VCaP (cell line): ENCODE measurements around the gene PHLDB2.
A peak's percentile ranks its signal among the peaks of the same experiment; 100 is the strongest.

Experiments used
- H3K27ac ChIP-seq: fragments of 450-650 bp; 2 replicates; pipeline ENCODE4 v1.5.1; 2017
- TF ChIP-seq, protein P1 (sequence below): fragments of 450-650 bp; conservative IDR thresholded peaks from 2 replicates; pipeline ENCODE4 v1.5.1; 2017; ENCODE audit warnings: mild to moderate bottlenecking, moderate library complexity

Gene PHLDB2

GRCh38 chr3:111971533-111972130 lies 112.6 kb downstream of the PHLDB2 start:
- H3K27ac ChIP-seq = no peak overlapping the region
- TF ChIP-seq, protein P1, sequence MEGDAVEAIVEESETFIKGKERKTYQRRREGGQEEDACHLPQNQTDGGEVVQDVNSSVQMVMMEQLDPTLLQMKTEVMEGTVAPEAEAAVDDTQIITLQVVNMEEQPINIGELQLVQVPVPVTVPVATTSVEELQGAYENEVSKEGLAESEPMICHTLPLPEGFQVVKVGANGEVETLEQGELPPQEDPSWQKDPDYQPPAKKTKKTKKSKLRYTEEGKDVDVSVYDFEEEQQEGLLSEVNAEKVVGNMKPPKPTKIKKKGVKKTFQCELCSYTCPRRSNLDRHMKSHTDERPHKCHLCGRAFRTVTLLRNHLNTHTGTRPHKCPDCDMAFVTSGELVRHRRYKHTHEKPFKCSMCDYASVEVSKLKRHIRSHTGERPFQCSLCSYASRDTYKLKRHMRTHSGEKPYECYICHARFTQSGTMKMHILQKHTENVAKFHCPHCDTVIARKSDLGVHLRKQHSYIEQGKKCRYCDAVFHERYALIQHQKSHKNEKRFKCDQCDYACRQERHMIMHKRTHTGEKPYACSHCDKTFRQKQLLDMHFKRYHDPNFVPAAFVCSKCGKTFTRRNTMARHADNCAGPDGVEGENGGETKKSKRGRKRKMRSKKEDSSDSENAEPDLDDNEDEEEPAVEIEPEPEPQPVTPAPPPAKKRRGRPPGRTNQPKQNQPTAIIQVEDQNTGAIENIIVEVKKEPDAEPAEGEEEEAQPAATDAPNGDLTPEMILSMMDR = no peak

DNA sequence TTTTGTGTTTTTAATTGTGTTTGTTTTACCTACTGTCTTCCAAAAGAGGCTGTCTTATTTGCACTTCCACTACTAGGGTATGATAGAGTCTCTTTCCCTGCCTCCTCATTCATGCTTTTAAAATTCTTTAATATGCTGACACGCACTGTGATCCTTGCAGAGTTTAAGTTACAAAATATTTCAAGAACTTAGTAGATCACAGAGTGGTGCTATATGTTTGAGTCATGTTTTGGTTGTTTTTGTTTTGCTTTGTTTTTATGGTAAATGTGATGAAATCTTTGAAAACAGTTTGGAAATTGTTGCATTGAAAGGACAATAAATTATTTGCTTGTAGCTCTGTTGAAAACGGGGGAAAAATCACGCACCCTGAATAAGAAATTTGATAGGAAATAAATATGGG lies 113.8 kb downstream of the PHLDB2 start:
- TF ChIP-seq, protein P1 = no peak
- no peak overlapping the region for H3K27ac ChIP-seq

DNA sequence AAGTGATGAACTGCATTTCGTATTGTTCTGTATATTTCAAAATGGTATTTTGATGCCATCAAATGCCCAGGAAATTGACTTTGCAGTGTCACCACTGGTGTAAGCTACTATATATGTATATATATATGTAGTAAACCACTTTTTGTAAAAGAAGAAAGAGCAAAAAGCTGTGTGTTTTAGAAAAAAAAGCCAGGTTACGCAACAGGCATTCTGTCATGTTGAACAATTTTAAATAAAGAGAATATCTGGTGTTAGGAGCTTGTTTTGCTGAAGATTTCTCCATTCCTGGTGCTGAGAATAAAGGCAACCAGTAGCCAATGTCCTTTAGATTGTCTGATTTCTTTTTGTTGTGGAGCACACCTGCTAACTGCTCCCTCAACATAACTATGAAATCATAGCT lies 116.1 kb downstream of the PHLDB2 start:
- H3K27ac ChIP-seq = no peak overlapping the region
- TF ChIP-seq, protein P1 = no peak

DNA sequence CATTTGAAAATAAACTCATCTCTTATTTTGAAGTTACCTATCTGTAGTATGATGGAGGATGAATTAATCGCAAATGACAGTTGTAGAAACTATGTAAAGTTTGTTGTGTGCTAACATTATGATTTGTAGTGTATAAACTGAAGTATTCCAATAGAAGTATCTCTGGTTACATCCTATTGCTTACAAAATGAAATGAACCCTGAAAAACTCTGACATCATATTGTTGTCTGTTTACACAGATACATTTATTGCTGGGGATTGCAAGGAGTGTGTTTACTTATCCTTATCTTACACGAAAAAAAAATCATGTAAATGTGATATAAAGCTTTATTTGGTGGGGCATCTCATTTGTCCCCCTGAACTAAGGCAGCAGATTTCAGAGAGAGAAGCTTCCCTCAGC lies 117.2 kb downstream of the PHLDB2 start:
- peak overlapping the region; percentile 7; the same call in 1 of the 2 replicates for H3K27ac ChIP-seq
- TF ChIP-seq, protein P1 = no peak

DNA sequence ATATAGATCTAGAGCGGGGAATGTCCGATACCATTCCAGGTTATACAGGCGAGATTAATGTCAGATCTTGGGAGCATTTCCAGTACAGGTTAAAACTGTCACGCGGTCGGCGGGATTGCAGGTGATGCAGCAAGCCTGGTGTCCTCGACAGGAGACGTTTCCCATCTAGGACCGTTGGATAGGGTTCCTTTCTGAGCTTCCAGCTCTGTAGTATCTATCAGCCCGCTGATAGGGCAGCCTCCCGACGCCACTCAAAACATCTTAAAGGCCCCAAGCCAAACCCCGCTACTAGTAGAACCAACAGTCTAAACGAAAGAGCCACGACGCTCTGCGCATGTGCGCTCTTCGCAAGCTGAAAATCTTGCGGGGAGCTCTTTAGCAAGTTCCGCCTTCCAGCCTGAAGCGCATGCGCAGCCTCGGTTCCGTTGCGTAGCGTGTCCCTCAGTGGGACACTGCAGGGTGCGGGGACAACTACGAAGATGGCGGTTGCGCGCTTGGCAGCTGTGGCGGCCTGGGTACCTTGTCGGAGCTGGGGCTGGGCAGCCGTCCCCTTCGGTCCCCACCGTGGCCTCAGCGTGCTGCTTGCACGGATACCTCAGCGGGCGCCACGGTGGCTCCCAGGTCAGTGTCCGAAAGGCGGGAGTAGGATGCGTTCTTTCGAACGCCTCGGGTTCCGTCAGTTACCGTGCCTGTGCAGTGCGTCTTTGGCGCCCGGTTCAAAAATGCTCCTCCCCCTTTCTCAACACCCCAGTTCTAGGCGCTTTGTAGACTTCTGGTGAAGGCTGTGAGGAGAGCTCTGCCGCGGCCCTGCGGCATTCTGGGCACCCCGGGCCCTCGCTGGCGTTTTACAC lies 119.7 kb downstream of the PHLDB2 start, which contains the start of gene ABHD10:
Gene ABHD10 (plus strand): TSS at position 444 of the 851 bp plus-strand sequence. CDS start 36 bp downstream, at position 480.
- H3K27ac ChIP-seq = peak within 1 kb of the TSS; percentile 85
- TF ChIP-seq, protein P1 = no peak

DNA sequence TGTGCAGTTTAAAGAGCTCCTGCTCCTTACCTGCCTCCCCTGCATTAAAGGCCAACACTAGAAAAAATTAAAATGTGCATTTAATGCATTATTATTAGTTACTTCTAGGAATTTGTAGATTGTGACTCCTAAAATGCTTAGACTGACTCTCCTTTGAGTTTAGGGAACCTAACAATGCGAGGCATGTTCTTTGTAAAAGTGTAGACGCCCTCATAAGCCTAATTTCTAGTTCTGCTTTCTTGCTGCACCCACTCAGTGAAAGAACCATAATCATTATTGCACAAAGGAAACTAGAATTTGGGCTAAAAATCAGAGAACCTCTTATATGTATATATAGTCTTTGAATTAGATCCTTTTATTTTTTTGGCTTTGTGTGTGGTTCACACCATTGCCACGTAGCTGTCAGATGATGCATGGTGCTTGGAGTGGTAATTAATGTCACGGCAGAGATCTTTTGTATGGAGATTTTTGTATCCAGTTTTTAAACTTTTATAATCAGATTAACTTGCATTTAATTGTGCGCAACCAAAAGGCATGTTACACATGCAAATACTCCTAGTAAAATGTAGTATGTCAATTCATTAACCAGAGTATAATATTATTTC lies 120.5 kb downstream of the PHLDB2 start:
- TF ChIP-seq, protein P1 = no peak
- peak overlapping the region; percentile 85 for H3K27ac ChIP-seq
